ENCODE data around the gene LMBR1L. TPM values are rescaled to one million over a fixed set of nuclear protein-coding genes. Genes with fewer than 3 reads are reported as not detected.

The LMBR1L gene
- total RNA-seq, 2 experiments from 2014 or later = 37.2 to 43.6 TPM

- POLR2A ChIA-PET = interaction anchor here (0.6 to 1.9 kb wide), 4 partner anchors 10 to 101 kb away, joined by 3 to 6 read pairs (median 4); partner anchors contain the start of gene LMBR1L
- no TSS peak for BruUV-seq (replicated peaks)
Measured at GRCh38 chr12:49098703-49099102, 11.9 kb downstream of the LMBR1L start.

GRCh38 chr12:49098035-49098451 is 12.6 kb downstream of the LMBR1L start:
- Histone ChIP-seq H4K20me1 (ENCODE audit: insufficient read depth, low read length) (no peaks in the 10 kb centered on the region), H3K9me2 (ENCODE audit: insufficient read depth, low read length) (no peaks in the 10 kb centered on the region), H3K4me2 (ENCODE audit: low read length) (no peak overlapping the region), H3K4me3 (ENCODE audit: low read depth, low read length, poor library complexity, severe bottlenecking) (no peak overlapping the region), H2AFZ (ENCODE audit: low read length) (no peak overlapping the region), H3K4me1 (ENCODE audit: insufficient read depth, low read length, poor library complexity, severe bottlenecking) (no peaks in the 10 kb centered on the region), H3K79me2 (ENCODE audit: insufficient read depth, low read depth, low read length) (no peaks in the 10 kb centered on the region), H3K27ac (ENCODE audit: low read depth, low read length, poor library complexity, severe bottlenecking) (no peak overlapping the region), H3K9me3 (ENCODE audit: low read length) (no peaks in the 10 kb centered on the region), H3K36me3 (ENCODE audit: insufficient read depth, low read length) (peaks cover 10% of the 10 kb centered on the region; the same call in 1 of the 2 replicates)
- POLR2A ChIA-PET = interaction anchor here (0.6 to 1.9 kb wide), 4 partner anchors 10 to 102 kb away, joined by 3 to 6 read pairs (median 4); partner anchors contain the start of gene LMBR1L
- BruUV-seq (replicated peaks) = no TSS peak
- TF ChIP-seq EZH2phosphoT487 (IDR thresholded peaks at IDR 0.05; ENCODE audit: borderline replicate concordance, low read depth, low read length) (no peak), CTCF (conservative IDR thresholded peaks at IDR 0.05; ENCODE audit: low read length) (peak; percentile 87)
- intact Hi-C loops (cut with micrococcal nuclease; ENCODE audit: unreplicated experiment) = loop anchor here (1.0 to 5.0 kb wide), 2 partner anchors 34 to 101 kb away; partner anchors contain the start of gene DDN
- CTCF ChIA-PET (ENCODE audit: unreplicated experiment) = interaction anchor here (1.0 to 1.8 kb wide), 2 partner anchors 10 to 78 kb away, joined by 3 to 5 read pairs; no protein-coding TSS in a partner anchor
- peak; percentile 58 for DNase-seq (ENCODE audit: low spot score)

More at GRCh38 chr12:49098703-49099102, 11.9 kb downstream of the LMBR1L start:
- Histone ChIP-seq H3K4me3 (ENCODE audit: low read depth, low read length, poor library complexity, severe bottlenecking) (no peak overlapping the region), H3K4me2 (ENCODE audit: low read length) (no peak overlapping the region), H4K20me1 (ENCODE audit: insufficient read depth, low read length) (no peaks in the 10 kb centered on the region), H3K9me2 (ENCODE audit: insufficient read depth, low read length) (no peaks in the 10 kb centered on the region), H3K79me2 (ENCODE audit: insufficient read depth, low read depth, low read length) (no peaks in the 10 kb centered on the region), H3K36me3 (ENCODE audit: insufficient read depth, low read length) (peaks cover 15% of the 10 kb centered on the region), H3K27ac (ENCODE audit: low read depth, low read length, poor library complexity, severe bottlenecking) (no peak overlapping the region), H3K4me1 (ENCODE audit: insufficient read depth, low read length, poor library complexity, severe bottlenecking) (peaks cover 2% of the 10 kb centered on the region), H2AFZ (ENCODE audit: low read length) (no peak overlapping the region), H3K9me3 (ENCODE audit: low read length) (no peaks in the 10 kb centered on the region)
- intact Hi-C loops (cut with micrococcal nuclease; ENCODE audit: unreplicated experiment) = loop anchor here (1.0 to 5.0 kb wide), 2 partner anchors 34 to 101 kb away; partner anchors contain the start of gene DDN
- no peak for DNase-seq (ENCODE audit: low spot score)
- CTCF ChIA-PET (ENCODE audit: unreplicated experiment) = interaction anchor here (1.0 to 1.8 kb wide), 2 partner anchors 11 to 79 kb away, joined by 3 to 5 read pairs; no protein-coding TSS in a partner anchor
- TF ChIP-seq EZH2phosphoT487 (IDR thresholded peaks at IDR 0.05; ENCODE audit: borderline replicate concordance, low read depth, low read length) (no peak), CTCF (conservative IDR thresholded peaks at IDR 0.05; ENCODE audit: low read length) (no peak)

- Histone ChIP-seq H3K27ac (ENCODE audit: low read depth, low read length, poor library complexity, severe bottlenecking) (no peak overlapping the region), H3K9me3 (ENCODE audit: low read length) (no peaks in the 10 kb centered on the region), H3K9me2 (ENCODE audit: insufficient read depth, low read length) (no peaks in the 10 kb centered on the region), H3K4me1 (ENCODE audit: insufficient read depth, low read length, poor library complexity, severe bottlenecking) (no peaks in the 10 kb centered on the region), H3K36me3 (ENCODE audit: insufficient read depth, low read length) (peaks cover 10% of the 10 kb centered on the region; the same call in 1 of the 2 replicates), H3K4me3 (ENCODE audit: low read depth, low read length, poor library complexity, severe bottlenecking) (no peak overlapping the region), H2AFZ (ENCODE audit: low read length) (no peak overlapping the region), H3K79me2 (ENCODE audit: insufficient read depth, low read depth, low read length) (no peaks in the 10 kb centered on the region), H3K4me2 (ENCODE audit: low read length) (no peak overlapping the region), H4K20me1 (ENCODE audit: insufficient read depth, low read length) (no peaks in the 10 kb centered on the region)
- POLR2A ChIA-PET = no interaction called here
- intact Hi-C loops (cut with micrococcal nuclease; ENCODE audit: unreplicated experiment) = loop anchor here (5.0 kb wide), 1 partner anchor 100 kb away; the partner anchor contains the start of gene DDN
- CTCF ChIA-PET (ENCODE audit: unreplicated experiment) = interaction anchor here (0.6 to 1.8 kb wide), 3 partner anchors 9 to 78 kb away, joined by 3 to 5 read pairs (median 3); no protein-coding TSS in a partner anchor
- DNase-seq (ENCODE audit: low spot score) = no peak
- BruUV-seq (replicated peaks) = no TSS peak
- TF ChIP-seq CTCF (conservative IDR thresholded peaks at IDR 0.05; ENCODE audit: low read length) = no peak
- TF ChIP-seq EZH2phosphoT487 (IDR thresholded peaks at IDR 0.05; ENCODE audit: borderline replicate concordance, low read depth, low read length) = no peak
Measured at GRCh38 chr12:49097381-49097780, 13.3 kb downstream of the LMBR1L start.
